ENCODE results near the gene METTL16. TPM values are rescaled to one million over a fixed set of nuclear protein-coding genes. Genes with fewer than 3 reads are reported as not detected.
"Not testable (repeated sequence)": the region's sequence is repeated elsewhere in the genome, so short reads cannot be mapped to it uniquely, and the experiment has no call there.

Gene METTL16
- total RNA-seq, 1 donor from 2014 or later: 18.0 TPM

DNA sequence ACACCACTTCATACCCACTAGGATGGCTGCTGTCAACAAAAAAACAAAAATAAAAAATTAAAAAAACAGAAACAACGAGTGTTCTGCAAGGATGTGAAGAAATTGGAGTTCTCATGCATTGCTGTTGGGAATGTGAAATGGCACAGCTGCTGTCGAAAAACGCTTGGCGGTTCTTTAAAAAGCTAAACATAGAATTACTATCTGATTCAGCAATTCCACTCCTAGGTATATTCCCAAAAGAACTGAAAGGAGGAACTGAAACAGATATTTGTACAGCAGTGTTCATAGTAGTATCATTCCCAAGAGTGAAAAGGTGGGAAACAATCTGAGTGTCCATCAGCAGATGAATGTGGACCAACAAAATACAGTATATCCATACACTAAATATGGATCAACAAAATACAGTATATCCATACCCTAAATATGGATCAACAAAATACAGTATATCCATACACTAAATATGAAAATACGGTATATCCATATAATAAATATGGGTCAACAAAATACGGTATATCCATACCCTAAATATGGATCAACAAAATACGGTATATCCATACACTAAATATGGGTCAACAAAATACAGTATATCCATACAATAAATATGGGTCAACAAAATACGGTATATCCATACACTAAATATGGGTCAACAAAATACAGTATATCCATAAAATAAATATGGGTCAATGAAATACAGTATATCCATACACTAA lies 8.7 kb downstream of the METTL16 start:
- DNase-seq: no peak

- no peak for DNase-seq
These were observed 11.2 kb downstream of the METTL16 start for GRCh38 chr17:2500446-2500845.

GRCh38 chr17:2489286-2489685 lies 22.4 kb downstream of the METTL16 start:
- not testable (repeated sequence) for DNase-seq

DNA sequence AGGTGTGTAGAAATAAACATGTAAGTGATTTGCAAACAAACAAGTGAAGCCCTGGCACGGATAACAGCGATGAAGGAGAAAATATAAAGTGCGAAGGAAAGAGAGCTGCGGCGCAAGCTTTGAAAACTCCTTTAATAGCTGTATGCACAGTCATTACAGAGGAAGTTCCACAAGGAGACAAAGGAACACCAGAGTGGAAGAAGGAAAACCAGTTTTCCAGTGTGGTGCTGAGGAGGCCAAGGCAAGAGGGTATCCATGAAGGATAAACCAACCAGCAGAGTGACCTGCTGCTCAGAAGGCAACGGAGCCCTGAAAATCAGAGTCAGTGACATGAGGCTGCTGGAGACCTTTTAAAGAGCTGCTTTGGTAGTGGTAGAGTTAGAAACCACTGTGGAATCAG lies 24.4 kb downstream of the METTL16 start:
- DNase-seq: no peak

GRCh38 chr17:2486709-2487108 lies 25.0 kb downstream of the METTL16 start:
- not testable (repeated sequence) for DNase-seq

DNA sequence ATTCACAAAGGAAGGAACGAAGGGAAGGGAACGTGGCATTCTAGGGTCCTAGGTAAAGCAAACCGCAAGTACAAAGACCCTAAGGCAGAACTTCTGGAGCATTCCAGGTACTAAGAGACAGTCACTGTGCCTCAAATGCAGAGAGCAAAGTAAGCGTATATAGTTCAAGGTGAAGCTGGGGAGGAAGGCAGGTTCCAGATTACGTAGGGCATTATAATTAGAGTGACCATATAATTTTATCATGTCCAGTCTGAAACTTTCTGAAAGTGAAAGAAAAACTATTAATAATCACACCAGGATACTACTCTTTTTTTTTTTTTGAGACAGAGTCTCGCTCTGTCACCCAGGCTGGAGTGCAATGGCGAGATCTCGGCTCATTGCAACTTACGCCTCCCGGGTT lies 25.7 kb downstream of the METTL16 start:
- DNase-seq: no peak

- DNase-seq: no peak
These were observed 26.1 kb downstream of the METTL16 start for GRCh38 chr17:2485543-2485942.

DNA sequence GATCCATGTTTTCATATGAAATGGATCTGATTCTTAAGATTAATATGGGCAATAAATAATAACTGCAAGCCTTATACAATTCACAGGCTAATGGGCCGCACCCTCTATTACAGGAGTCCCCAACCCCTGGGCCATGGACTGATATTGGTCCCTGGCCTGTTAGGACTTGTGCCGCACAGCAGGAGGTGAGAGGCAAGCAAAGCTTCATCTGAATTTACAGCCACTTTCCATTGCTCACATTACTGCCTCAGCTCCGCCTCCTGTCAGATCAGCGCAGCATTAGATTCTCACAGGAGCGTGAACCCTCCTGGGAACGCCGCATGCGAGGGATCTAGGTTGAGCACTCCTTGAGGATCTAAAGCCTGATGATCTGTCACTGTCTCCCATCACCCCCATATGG lies 26.8 kb downstream of the METTL16 start:
- DNase-seq: no peak

- no peak for DNase-seq
These were observed 28.6 kb downstream of the METTL16 start for GRCh38 chr17:2483084-2483483.

DNA sequence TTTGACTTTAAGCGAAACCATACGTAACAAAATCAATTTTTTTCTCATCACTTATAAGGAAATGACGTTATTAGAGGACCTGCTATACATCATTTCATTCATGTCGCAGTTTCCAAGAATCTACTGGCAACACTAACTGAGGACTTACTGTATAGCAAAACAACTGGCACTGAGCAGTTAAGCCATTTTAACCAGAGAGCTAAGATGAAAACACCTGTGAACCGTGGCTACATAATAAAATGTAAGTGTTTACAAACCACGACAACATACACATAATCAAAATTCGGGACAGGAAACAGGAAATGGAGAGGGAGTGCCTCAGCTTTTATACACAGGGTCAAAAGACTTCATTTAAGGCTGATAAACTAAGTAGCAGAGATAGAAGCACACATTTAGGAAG lies 29.5 kb downstream of the METTL16 start:
- no peak for DNase-seq

- no peak for DNase-seq
These were observed 29.9 kb downstream of the METTL16 start for GRCh38 chr17:2481760-2482159.

DNA sequence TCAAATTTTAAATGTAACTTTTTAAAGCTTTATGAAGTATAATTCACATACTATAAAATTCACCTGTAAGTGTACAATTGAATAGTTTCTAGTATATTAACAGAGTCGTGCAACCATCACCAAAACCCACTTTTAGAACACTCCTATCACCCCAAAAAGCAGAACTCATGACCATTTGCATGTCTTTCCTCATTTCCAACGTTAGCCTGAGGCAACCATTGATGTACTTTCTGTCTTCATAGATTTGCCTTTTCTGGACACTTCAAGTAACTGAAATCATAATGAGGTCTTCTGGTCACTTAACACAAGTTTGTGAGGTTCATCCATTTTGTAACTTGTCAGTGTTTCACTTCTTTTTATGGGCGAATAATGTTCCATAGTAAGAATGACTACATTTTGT lies 33.2 kb downstream of the METTL16 start:
- DNase-seq: no peak

GRCh38 chr17:2475056-2475455 lies 36.6 kb downstream of the METTL16 start:
- DNase-seq: no peak

DNA sequence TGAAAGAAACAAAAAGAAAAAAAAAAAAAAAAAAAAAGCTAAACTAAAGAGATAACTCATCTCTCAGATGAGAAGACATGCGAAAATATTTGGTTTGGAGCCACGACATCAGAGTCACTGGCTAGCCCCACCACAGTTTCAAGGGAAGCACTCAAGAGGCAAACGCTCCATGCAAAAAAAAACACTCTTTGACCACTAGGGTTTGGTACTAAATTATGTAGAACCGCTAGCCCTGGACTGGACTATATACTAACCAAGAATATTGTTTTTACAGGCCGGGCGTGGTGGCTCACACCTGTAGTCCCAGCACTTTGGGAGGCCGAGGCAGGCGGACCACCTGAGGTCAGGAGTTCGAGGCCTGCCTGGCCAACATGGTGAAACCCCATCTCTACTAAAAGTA lies 37.3 kb downstream of the METTL16 start:
- no peak for DNase-seq

GRCh38 chr17:2468270-2468669 lies 43.4 kb downstream of the METTL16 start:
- no peak for DNase-seq

- DNase-seq: no peak
These were observed 44.8 kb downstream of the METTL16 start for GRCh38 chr17:2466931-2467330.

- DNase-seq: no peak
These were observed 49.2 kb downstream of the METTL16 start for GRCh38 chr17:2462481-2462880.

DNA sequence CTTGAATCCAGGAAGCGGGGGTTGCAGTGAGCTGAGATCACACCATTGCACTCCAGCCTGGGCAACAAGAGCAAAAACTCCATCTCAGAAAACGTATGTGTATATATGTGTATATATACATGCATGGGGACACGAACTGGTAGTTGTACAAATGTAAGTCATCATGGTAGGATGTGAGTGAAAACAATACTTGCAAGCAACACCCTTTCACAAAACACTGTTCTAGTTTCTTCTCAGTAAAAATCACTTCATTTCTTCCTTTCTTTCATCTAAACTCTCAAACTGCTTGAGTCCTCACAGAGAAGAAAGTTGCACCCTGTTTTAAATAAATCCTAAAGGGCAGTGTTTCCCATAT lies 51.8 kb downstream of the METTL16 start:
- DNase-seq: no peak

DNA sequence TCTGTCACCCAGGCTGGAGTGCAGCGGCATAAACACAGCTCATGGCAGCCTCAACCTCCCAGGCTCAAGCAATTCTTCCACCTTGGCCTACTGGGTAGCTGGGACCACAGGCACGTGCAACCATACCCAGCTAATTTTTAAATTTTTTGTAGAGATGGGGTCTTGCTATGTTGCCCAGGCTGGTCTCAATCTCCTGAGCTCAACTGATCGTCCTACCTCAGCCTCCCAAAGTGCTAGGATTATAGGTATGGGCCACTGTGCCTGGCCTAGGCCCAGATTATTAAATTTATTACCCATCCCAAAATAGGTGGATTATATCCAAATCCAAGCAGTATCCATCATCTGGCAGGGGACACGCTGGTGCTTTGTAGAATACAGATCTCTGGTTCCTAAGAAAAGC lies 53.8 kb downstream of the METTL16 start:
- no peak for DNase-seq

DNA sequence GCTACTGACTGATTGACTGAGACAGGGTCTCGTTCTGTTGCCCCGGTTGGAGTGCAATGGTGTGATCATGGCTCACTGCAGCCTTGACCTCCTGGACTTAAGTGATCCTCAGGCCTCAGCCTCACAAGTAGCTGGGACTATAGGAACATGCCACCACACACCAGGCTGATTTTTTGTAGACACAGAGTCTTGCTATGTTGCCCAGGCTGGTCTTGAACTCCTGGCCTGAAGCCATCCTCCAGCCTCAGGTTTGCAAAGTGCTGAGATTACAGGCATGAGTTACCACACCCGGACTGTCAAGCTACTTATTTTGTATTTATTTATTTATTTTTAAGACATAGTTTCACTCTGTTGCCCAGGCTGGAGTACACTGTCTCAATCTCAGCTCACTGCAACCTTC lies 55.2 kb downstream of the METTL16 start:
- no peak for DNase-seq

GRCh38 chr17:2455956-2456355 lies 55.7 kb downstream of the METTL16 start:
- DNase-seq: no peak

DNA sequence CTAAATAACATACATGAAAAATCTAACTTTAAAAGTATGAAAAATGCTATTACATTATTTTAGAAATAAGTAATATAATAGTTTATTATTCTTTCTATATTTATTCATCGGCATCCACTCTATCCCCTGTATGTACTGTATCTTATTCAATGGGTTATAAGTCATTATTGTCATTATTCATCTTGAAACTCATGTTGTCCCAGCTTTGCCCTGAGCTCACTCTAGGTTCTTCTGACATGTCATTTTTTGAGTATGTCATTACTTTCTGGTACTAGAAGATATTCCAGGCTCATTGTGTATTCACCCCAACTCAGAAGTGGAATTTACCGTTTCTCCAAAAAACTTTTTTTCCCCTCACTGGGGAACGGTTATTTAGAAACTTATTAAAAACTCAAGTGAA lies 57.8 kb downstream of the METTL16 start:
- DNase-seq: no peak

- no peak for DNase-seq
These were observed 58.4 kb downstream of the METTL16 start for GRCh38 chr17:2453325-2453724.

DNA sequence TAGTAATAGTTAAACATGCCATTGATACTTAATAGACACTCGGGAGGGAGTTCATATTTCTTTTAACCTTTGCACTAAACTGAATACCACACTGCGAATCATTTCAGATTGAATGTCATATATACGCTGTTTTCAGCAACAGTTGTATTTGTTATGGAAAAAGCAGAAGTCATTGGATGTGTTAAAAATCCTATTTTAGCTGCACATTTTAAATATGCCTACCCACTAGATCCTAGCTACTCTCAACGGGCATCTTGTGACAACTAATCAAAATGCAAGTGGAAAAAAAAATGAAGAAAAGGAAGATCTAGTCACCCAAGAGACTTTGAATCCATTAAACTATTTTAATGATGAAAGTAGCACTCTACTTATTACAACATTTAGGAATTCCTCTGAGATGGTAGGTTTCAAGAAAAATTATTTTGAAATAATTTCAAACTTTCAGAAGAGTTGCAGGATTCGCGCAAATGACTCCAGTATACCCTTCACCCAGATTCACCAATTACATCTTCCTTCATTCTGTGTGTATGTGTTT lies 59.4 kb downstream of the METTL16 start:
- no peak for DNase-seq
